ENCODE measurements around the gene BMPR1A.
"Not testable (repeated sequence)": the region's sequence is repeated elsewhere in the genome, so short reads cannot be mapped to it uniquely, and the experiment has no call there.

BMPR1A gene

DNA sequence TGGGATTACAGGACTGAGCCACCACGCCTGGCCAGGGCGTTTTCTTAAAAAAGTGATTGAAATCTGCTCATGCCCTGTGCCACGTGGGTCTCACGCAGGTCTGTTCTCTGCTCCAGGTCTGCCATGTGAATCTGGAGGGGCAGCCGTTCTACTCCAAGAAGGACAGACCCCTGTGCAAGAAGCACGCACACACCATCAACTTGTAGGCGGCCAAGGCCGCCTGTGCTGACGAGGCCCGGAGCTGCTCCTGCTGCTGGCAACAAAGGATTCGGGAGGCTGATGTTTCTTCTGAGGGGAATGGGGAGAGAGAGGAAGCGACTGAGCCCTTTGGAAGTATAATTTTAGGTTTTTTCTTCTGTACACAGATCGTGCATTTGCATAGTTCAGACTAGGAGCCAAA lies 23.6 kb upstream of the BMPR1A start:
- no peak for DNase-seq

DNA sequence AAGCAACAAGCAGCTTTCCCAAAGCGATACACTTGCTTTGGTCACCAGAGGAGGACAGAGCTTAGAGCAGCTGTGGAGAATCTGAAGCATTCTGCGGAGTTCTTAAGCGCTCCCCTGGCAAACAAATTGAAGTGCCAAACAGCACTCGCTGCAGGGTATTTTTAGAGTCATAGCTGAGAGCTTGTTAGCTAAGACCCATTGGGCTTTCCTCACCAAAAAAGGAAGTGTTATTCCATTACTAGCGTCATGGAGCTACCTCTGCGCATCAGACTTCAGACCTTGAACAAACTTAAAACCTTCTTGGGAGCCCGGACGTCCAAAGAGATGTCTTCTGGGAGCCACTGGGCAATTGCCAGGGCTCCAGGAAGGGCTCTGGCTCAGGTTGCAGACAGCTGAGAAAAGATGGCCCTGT lies 23.2 kb upstream of the BMPR1A start:
- no peak for DNase-seq

DNA sequence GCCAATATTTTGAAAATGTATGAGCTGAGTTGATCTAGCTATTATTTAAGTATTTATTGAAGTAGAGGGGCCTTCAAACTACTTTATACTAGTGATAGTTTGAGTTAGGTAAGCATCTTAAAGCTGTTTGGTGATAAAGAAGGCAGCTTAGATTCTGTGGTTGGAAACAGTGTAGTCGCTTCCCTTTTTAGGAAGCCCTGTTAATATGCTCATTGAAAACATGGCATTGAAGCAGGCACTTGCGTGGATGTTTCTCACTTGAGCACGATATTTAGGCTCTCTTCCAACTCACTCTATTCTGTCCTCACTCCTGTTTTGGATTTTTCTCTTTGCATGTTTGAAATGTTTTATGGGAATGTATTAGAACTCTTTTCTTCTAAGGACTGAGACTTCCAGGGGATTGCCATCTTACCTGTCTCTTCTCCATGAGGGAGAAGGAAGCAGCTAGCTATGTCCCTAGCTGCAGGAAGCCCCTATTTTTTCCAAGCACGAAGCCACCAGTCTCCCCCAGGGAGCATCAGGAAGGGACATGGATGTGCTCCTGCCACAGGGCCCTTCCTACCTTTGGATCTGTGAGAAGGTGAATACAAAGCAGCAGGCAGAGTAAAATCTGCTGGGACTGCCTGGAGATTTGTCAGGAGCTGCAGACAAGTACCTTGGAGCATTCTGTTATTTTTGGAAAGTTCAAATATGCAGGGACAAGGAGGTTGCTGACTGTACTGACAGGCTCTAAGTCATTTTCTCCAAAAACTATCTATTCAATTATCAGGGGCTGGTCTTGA lies 22.0 kb upstream of the BMPR1A start:
- no peak for DNase-seq

DNA sequence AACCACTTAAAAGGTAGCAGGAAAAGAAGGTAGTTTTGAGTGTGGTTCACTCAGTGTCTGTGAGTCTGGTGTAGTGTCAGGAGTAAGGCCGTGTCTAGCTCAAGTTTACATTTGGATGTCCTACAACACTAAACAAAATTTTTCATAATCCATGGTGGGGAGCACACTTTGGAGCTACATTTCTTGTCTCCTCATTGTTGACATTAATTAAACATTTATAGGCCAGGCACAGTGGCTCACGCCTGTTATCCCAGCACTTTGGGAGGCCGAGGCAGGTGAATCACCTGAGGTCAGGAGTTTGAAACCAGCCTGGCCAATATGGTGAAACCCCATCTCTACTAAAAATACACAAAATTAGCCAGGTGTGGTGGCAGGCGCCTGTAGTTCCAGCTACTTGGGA lies 21.1 kb upstream of the BMPR1A start:
- not testable (repeated sequence) for DNase-seq

DNA sequence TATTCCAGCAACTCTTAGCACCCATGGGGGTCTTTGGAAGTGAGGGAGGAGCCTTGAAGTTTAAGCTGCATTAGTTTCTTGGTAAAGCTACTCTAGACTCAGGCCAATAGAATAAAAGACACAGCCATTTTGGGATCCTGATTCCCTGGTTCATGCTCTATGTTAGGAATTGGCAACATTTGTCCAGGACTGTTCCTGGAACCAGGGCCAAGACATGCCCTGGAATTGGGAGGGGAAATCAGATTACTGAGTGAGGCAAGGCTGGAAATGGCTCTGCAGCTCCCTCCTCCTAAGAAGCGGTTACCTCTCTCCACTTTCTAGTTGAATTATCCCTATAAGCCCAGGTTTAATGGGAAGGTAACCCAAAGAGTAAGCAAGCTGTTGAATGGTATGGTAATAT lies 14.2 kb upstream of the BMPR1A start:
- no peak for DNase-seq

DNA sequence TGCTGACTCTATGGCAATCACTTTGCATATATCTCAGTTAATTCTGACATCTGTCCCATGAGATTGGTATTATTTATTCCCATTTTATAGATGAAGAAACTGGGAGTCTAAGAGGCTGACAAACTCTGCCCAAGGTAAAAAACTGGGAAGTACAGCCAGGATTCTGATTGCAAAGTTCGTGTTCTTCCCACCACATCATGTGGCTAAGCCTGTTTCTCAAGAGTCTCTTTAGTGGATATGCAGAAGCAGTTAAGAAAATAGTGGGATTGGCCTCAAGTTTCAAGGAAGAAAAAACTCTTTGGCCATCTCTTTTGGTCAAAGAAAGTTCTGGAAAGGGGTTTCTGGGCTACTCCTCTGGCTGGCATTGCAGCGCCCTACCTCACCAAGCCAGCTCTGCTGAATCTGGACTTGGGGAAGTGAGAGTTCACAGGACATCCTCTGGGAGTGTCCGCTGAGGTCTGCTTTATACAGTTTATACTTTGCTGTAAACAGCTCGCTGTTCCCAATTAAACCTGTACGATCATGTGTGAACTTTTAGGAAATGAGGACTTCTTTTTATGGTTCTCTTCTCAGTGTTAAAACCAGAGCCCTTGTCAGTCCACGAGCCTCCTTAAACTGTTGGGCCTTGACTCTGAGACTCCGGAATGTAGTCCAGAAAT lies 12.2 kb upstream of the BMPR1A start:
- DNase-seq, result peak; percentile 10

DNA sequence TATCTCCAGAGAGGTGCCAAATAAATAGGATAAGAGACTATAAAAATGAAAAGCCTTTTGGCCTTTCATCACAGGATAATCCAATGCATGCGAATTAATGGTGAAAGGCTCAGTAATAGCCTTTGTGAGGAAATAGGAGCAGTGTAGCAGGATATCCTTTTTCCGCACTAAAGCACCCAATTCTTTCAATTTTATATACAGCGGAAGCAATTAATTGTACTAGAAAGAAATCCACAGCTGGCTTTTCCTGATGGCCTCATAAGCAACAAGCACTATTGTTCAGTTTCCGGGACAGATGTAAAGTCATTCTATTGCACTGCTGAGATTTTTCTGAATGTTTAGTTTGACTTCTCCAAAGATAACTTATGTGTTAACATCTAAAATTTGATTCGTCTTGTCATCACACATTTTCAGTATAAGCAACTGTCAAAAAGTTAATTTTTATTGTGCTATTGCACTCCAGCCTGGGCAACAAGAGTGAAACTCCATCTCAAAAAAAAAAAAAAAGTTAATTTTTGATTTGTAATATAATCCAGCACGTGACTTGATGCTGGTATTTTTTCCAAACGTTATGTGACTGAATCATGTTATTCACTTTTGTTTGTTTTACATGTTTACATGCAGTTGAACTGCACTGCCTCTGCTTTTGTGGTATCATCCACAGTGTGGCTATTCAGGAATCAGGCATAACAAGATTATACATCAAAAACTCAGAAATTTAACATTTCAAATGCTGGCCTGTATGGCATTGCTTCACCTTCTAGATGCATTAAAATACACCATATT lies 8.4 kb upstream of the BMPR1A start:
- DNase-seq, result no peak

DNA sequence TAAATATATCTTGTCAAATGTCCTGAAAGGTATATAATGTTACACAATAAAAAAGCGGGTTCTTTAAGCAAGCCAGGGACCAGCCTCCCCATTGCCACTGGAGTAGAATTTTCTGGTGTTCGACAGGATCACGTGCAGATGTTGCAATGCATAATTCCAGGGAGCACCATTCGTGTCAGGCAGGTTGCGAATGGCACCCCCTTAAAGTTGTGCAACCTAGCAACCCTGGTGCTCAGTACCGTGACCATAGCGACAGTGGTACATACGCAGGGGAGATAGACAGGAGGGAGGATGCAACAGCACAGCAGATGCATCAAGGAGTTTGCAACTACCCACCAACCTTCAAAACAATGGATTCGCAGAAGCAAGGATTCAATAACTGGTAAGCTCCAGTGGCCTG lies 6.6 kb upstream of the BMPR1A start:
- DNase-seq, result no peak

DNA sequence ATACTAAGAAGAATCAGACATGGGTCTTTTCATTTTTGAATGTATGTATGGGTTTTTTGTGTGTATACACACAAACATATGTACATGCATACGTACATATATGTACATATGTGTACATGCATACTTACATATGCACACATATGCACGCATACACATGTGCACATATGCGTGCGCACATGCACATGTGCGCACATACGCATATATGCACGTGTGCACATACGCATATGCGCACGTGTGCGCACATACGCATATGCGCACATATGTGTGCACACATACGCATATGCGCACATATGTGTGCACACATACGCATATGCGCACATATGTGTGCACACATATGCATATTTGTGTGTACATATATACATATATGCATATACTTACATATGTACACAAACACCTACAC lies 4.9 kb upstream of the BMPR1A start:
- no peak for DNase-seq

DNA sequence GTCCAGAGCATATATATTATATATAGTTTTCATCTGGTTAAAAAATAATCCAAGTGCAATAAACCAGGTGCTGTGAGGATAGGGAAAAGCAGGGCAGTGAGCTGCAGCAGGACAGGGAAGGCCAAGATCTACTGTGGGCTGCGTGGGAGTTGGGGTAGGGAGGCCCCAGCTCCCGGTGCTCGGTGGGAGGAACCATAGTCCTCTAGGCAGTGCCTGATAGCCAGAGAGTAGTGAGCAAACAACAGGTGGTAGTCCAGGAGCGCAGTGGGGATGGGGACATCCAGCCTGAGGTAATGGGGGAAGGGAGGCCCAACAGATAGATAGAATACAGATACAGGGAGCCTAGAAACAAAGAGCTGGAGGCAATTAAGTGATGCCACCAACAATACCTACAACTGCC lies 4.1 kb upstream of the BMPR1A start:
- DNase-seq, result no peak

DNA sequence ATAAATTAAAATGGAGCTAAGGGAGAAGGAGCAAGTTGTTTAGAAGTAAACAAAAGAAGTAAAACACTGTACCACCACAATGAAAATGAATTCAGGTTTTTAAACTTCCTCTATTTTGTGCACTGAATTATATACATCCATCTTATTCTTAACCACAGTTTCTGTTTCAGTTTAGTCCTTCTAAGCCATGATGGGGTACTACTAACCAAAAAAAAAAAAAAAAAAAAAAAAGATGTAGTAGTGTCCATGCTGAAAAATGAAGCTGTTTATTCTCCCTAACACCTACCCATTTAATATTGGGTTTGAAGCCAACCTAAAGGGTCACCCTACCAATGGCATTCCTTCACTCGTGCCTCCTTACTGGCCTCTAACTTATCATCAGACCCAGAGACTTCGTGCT lies 3.4 kb upstream of the BMPR1A start:
- DNase-seq, result no peak

DNA sequence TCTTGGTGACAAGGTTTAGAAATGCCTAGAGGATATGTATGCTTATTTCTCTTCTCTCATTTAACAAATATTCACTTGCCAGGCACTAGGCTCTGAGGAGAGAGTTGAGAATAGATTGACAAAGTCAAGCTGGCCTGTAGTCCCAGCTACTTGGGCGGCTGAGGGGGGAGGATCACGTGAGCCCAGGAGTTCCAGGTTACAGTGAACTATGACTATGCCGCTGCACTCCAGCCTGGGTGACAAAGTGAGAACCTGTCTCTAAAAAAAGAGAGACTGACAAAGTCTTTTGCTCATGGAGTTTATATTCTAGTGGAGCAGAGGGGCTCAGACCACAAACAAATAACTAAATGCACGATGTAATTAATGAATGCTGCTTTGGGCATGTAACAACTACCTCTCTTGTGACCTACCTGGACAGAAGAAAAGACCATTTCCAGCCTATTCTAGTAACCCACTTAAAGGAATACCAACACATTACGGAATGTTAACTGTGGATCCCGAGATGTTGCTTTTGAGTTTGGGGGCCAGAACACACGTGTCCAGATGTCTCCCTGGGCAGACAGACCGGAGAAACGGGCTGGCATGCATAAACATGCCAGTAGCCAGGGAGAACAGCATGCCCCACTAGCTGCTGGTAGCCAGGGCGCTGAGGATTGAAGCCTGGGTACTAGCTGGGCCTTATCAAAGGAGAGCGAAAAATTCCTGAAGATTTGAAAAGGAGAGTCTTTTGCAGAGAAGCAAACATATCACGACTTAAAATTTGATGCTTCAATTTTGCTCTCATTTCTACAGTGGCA lies 2.6 kb upstream of the BMPR1A start:
- no peak for DNase-seq

DNA sequence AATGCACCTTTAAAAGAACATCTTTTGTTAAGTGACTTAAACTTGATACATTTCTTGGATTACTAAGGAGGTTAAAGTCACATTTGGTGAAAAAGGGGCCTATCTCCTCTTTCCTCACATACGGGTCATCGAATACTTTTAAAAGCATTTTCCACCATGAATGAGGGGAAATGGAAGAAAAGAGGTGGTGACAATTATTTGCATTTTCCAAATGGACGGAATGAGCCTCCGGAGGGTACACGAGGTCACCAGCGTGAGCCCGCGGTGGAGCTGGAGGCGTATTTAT lies 1.0 kb upstream of the BMPR1A start:
- no peak for DNase-seq

DNA sequence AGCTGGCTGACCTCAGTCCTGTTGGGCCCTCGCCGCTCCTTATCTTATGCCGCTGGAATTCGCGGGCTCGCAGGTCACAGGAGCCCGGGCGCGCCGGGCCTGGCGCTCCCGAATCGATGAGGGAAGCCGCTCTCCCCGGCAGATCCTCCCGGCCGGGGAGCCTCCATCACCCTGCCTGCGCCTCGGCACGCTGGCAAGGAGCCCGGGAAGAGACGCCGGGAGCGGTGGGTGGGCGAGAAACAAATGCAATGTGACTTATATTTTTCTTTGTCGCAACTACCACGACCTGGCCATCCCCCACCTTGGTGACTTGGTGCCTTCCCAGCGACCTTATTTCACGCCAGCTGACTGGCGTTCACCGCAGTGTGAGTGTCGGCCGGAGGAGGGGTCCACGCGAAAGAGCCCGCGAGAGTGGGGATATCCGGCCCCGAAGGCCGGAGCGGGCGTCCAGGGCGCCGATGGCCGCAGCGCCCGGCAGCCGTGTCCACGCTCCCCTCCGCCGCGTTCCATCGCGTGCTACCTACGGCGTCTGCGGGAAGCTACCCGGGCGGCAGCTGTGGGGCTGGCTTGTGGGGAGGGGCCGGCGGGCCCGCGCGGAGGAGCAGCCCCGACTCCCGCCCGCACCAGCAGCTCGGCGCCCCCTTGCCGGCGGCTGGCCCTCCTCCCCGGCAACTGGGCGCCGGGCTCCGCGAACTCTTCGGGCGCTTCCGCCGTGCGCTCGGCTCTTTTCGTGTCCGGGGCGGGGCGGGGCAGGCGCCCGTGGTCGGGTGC lies 494 bp upstream of the BMPR1A start:
- peak; percentile 90 for DNase-seq

DNA sequence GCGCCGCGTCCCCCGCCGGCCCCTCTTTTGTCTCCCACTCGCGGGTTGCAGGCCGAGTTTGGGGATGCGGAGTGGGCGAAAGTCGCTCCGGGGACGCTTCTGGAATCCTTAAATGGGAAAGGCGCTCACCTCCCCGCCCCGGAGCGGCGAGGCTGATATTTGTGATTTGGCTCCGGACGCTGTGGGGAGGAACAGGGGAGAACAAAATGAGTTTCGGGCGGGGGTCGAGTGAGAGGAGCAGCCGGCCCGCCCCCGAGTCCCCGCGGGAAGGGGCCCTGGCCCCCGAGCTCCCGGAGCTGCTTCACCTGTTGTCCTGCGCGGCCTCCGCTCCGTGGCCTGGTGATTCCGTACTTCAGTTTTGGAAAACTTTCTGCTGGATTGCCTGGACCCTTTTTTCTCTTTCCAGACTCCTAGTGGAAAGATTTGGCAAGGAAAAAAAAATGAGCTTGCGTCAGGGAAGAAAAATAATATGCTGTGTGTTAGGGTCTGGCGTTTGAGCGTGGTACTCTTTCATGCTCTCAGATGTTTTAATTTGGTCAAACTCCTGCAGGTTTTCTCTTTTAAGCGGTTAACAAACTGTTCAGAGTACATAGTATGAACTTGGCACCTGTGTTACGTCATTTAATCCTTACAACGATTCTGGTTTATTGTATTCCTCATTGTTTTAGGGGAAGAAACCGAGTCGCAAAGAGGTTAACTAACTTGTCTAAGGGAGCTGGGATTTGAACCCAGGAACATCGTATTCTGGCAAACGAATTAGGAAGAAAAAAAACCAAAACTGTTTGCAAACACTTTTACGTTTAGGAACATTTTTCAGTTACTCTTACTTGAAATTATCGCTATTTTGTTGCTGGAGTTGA lies 924 bp downstream of the BMPR1A start:
- DNase-seq, result peak; percentile 12

DNA sequence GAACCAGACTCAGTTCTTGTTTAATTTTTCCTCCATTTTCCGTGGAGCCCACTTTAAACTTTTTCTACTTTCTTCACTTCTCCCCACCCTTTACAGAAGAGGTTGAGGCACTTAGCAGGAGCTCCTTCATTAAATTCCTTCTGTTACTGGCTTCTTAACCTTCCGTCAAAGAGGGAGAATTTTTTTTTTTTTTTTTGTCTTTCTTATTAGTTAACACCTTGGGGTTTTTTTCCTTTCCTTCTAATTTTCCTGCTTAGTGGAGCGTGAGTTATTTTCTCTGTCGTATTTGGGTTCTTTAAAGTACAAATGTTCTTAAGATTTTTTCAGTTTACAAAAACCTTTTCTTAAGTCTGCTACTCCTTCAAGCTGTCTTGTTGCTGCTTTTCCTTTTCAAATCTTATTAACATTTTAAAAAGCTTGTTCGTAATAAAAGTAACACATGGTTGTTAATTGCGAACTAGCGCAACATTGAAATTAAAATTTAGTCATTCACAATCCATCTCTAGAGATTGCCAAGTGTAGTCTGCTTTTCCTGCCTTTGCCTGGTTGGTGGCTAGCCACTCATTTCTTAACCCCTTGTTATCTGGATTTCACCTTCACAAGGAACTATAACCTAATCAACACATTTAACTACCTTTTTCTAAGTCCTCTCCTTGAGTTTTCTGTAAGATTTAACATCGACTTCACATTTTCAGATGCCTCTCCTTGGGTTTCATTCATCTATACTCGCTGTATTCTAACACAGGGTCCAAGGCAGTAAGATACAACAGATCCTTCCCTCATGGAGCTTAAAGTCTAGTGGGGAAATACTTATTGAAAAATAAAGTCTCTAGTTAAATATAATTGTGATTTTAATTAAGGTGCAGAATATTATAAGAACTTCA lies 2.0 kb downstream of the BMPR1A start:
- DNase-seq, result no peak

DNA sequence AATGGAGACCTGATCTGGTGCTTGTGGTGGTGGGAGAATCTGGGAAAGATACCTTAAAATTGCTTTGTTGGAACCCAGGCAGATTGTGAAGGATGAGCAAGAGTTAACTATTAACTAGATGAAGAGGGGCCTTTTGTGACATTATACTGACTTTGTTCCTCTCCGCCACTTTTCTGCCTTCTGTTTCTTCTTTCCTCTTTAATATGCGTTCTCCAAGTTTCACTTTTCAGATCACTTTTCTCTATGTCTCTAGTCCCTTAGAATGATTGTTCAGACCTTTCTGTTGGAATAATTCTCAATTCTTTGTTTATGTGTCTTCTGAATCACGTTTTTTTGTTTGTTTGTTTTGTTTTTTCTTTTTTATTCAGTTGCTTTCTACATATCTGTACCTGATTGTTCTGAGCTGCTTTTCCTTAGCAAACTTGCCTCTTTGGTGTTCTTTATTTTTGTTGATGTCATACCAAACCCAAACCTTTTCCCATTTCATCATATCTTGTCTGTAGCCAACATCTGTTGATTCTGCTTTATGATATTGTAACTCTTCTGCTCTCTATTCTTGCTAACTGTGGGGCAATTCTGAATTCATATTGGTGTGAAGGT lies 2.8 kb downstream of the BMPR1A start:
- peak; percentile 42 for DNase-seq

DNA sequence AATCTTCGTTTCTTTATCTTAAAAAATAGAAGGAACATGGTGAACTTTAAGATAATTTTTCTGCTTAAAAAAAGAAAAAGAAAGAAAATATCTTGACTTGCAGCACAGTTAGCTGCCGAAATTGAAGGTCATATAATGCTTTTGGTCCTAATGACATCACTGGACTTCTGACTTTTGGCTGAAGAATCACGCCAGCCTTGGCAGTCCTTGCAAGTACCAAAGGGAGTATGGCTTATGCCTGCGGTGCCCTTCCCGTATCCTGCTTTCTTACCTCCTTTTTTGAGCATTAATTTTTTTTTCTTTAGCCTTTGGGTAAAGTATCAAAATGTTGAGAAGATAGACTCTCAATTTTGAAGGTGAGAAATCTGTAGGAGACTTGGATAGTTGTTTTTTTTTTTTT lies 7.0 kb downstream of the BMPR1A start:
- no peak for DNase-seq

DNA sequence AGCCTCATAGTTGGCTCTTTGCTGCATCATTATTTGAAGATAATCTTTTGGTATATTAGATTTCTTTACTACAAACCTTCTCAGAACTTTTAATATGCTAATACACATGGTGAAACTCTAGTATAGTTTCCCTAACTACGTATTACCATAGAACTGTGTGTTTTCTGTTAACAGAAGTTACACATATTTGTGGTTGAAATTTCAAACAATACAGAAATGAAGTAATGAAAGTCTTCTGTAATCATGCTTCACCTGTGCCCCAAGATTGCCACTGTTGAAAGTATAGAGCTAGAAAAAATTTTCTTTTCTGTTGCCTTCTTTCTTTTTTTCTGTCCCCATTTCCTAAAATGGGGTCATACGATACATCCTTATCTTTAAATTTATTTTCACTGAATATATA lies 9.1 kb downstream of the BMPR1A start:
- no peak for DNase-seq

DNA sequence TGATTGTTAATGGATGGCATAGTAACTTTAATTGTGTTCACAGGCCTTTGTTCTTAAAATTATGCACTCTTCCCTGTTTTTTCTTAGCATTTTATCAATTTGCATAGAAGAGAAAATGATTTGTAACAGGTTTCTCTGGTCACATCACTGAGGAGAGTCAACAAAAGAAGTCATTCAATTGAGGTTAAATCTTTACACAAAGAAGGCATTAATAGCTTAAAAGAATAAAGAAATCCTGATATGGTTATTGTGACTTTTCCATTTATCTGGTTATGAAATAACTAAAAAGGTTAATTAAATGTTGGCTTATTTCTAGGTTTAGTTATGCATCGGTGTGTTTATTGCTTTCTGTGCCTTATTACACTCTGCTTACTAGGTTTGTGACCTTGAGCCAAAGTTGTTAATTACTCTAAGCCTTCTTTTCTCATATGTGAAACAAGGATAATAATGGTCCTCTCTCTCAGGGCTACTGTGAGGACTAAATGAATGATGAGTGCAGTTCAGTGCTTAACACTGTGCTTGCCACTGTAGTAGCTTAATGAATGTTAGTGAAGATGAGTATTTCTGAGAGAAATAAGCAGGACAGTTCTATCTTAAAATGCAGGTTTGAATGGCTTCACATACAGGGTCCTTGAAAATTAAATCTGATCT lies 12.1 kb downstream of the BMPR1A start:
- DNase-seq, result no peak
